DOHH2 (cell line): ENCODE results near the gene B3GLCT.

ENCODE experiments used
- H3F3A ChIP-seq: fragments of 200-600 bp; sonication (generic), shearing (Covaris generic); 2 replicates; pipeline ENCODE4 v1.6.0; 2016; ENCODE audit warnings: antibody characterized with exemption, mild to moderate bottlenecking; ENCODE audit not compliant: control insufficient read depth, insufficient read depth
- H3K27ac ChIP-seq: fragments of 200-600 bp; sonication (generic); 2 replicates; pipeline ENCODE4 v1.5.1; 2014; ENCODE audit warnings: low read depth, mild to moderate bottlenecking, low read length, moderate library complexity
- H3K27me3 ChIP-seq: fragments of 200-600 bp; sonication (generic); 2 replicates; pipeline ENCODE4 v1.6.1; 2014; ENCODE audit warnings: mild to moderate bottlenecking, low read length, mixed read lengths; ENCODE audit not compliant: control insufficient read depth
- H3K36me3 ChIP-seq: fragments of 200-600 bp; sonication (generic); 2 replicates; pipeline ENCODE4 v1.6.1; 2014; ENCODE audit warnings: mild to moderate bottlenecking, low read length, moderate library complexity, mixed read lengths; ENCODE audit not compliant: control insufficient read depth
- H3K4me1 ChIP-seq: fragments of 200-600 bp; sonication (generic); 2 replicates; pipeline ENCODE4 v1.6.1; 2014; ENCODE audit warnings: mild to moderate bottlenecking, low read length, mixed read lengths; ENCODE audit not compliant: control insufficient read depth
- H3K4me2 ChIP-seq: fragments of 200-600 bp; sonication (generic); 2 replicates; pipeline ENCODE4 v1.6.0; 2014; ENCODE audit warnings: mild to moderate bottlenecking, low read length, moderate library complexity
- H3K4me3 ChIP-seq: fragments of 200-600 bp; sonication (generic); 2 replicates; pipeline ENCODE4 v1.5.1; 2014; ENCODE audit warnings: mild to moderate bottlenecking, low read length, mixed read lengths
- H3K79me2 ChIP-seq: fragments of 200-600 bp; sonication (generic); 2 replicates; pipeline ENCODE4 v1.6.1; 2014; ENCODE audit warnings: mild to moderate bottlenecking, low read length, mixed read lengths; ENCODE audit not compliant: control insufficient read depth
- H3K9me2 ChIP-seq: fragments of 200-600 bp; sonication (generic); replicated peaks from 2 replicates; pipeline ENCODE4 v1.6.1; 2014; ENCODE audit warnings: mild to moderate bottlenecking, low read length, mixed read lengths; ENCODE audit not compliant: control insufficient read depth
- H3K9me3 ChIP-seq: fragments of 200-600 bp; sonication (generic); 2 replicates; pipeline ENCODE4 v1.6.1; 2014; ENCODE audit warnings: antibody characterized with exemption, low read length, mixed read lengths; ENCODE audit not compliant: control insufficient read depth, insufficient read depth
- H4K20me1 ChIP-seq: fragments of 200-600 bp; sonication (generic); 2 replicates; pipeline ENCODE4 v1.6.0; 2014; ENCODE audit warnings: low read depth, mild to moderate bottlenecking, antibody characterized with exemption, low read length, moderate library complexity; ENCODE audit not compliant: control insufficient read depth, insufficient read depth
- CTCF ChIP-seq: fragments of 200-600 bp; sonication (generic); IDR thresholded peaks from one replicate; pipeline ENCODE4 v1.5.1; 2014; ENCODE audit warnings: antibody characterized with exemption, mild to moderate bottlenecking, low read depth, low read length; ENCODE audit not compliant: poor library complexity, severe bottlenecking
- EZH2phosphoT487 ChIP-seq: fragments of 200-600 bp; sonication (generic); IDR thresholded peaks from 2 replicates; pipeline ENCODE4 v1.6.1; 2017; ENCODE audit warnings: borderline replicate concordance, mild to moderate bottlenecking, antibody characterized with exemption, low read length, moderate library complexity, mixed read lengths

B3GLCT gene

GRCh38 chr13:31223640-31224039 is 23.9 kb downstream of the B3GLCT start:
- TF ChIP-seq CTCF (no peak), EZH2phosphoT487 (no peak)
- Histone ChIP-seq H3F3A (no peaks in the 10 kb centered on the region), H3K4me2 (no peak overlapping the region), H3K4me1 (peaks cover 7% of the 10 kb centered on the region), H4K20me1 (no peaks in the 10 kb centered on the region), H3K9me3 (no peaks in the 10 kb centered on the region), H3K27me3 (no peaks in the 10 kb centered on the region), H3K27ac (no peak overlapping the region), H3K79me2 (no peaks in the 10 kb centered on the region), H3K9me2 (no peaks in the 10 kb centered on the region), H3K36me3 (no peaks in the 10 kb centered on the region), H3K4me3 (no peak overlapping the region)

- Histone ChIP-seq H3K9me3 (no peaks in the 10 kb centered on the region), H3K27me3 (no peaks in the 10 kb centered on the region)
Observed at GRCh38 chr13:31224174-31224669, 24.4 kb downstream of the B3GLCT start.

GRCh38 chr13:31224963-31225559 is 25.3 kb downstream of the B3GLCT start:
- no peaks in the 10 kb centered on the region for H3F3A ChIP-seq
- H3K27ac ChIP-seq: no peak overlapping the region
- H3K9me2 ChIP-seq: no peaks in the 10 kb centered on the region
- no peaks in the 10 kb centered on the region for H4K20me1 ChIP-seq
- no peaks in the 10 kb centered on the region for H3K36me3 ChIP-seq
- TF ChIP-seq EZH2phosphoT487 (no peak), CTCF (no peak)
- H3K79me2 ChIP-seq: no peaks in the 10 kb centered on the region
- H3K9me3 ChIP-seq: no peaks in the 10 kb centered on the region
- H3K4me1 ChIP-seq: peaks cover 7% of the 10 kb centered on the region
- no peaks in the 10 kb centered on the region for H3K27me3 ChIP-seq
- no peak overlapping the region for H3K4me3 ChIP-seq
- H3K4me2 ChIP-seq: no peak overlapping the region

More at GRCh38 chr13:31224174-31224669, 24.4 kb downstream of the B3GLCT start:
- no peak for TF ChIP-seq EZH2phosphoT487
- no peak for TF ChIP-seq CTCF
- H3K36me3 ChIP-seq: no peaks in the 10 kb centered on the region
- no peak overlapping the region for H3K4me2 ChIP-seq
- H3K79me2 ChIP-seq: no peaks in the 10 kb centered on the region
- no peak overlapping the region for H3K27ac ChIP-seq
- H3K4me1 ChIP-seq: peaks cover 7% of the 10 kb centered on the region
- no peaks in the 10 kb centered on the region for H3F3A ChIP-seq
- H3K4me3 ChIP-seq: no peak overlapping the region
- H3K9me2 ChIP-seq: no peaks in the 10 kb centered on the region
- no peaks in the 10 kb centered on the region for H4K20me1 ChIP-seq
